Suppressor macrophage treated with lipopolysaccharide for 1 hour (primary cell): Measurements from ENCODE around the gene PLCD1.
A peak's percentile ranks its signal among the peaks of the same experiment; 100 is the strongest.
"Not testable (repeated sequence)": the region's sequence is repeated elsewhere in the genome, so short reads cannot be mapped to it uniquely, and the experiment has no call there.

Experiments
- DNase-seq, 3 donors: peaks; one replicate each; pipeline ENCODE4 v3.0.0-alpha.2; 2020 to 2022

Gene PLCD1

DNA sequence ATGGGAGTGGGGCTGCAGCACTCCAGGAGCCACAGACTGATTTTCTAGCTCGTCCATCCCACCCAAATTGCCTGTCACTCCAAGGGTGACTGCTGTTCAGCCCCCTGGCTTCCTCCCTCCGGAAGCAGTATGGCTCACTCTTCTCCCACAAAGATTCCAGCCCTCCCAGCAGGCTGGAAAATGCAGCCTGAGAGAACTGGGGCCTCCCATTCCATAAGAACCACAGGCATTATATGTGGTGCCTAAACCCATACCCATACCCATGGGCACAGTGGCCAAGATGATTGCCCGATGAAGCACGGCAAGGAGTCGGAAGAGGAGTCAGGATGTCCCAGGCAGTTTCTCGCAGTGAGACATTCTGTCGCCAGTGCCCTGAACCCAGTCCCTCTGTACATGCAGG is 44.8 kb downstream of the PLCD1 start:
- no peak for DNase-seq

- no peak for DNase-seq
Measured at GRCh38 chr3:37984051-37984450, 45.4 kb downstream of the PLCD1 start.

- DNase-seq: no peak
Measured at GRCh38 chr3:37982331-37982730, 47.1 kb downstream of the PLCD1 start.

- DNase-seq: no peak
Measured at GRCh38 chr3:37981348-37981664, 48.1 kb downstream of the PLCD1 start.

- no peak for DNase-seq
Measured at GRCh38 chr3:37980462-37981347, 48.7 kb downstream of the PLCD1 start.

- DNase-seq: peak; percentile 81 to 94 (median 94)
Measured at GRCh38 chr3:37979541-37980461, 49.6 kb downstream of the PLCD1 start.

DNA sequence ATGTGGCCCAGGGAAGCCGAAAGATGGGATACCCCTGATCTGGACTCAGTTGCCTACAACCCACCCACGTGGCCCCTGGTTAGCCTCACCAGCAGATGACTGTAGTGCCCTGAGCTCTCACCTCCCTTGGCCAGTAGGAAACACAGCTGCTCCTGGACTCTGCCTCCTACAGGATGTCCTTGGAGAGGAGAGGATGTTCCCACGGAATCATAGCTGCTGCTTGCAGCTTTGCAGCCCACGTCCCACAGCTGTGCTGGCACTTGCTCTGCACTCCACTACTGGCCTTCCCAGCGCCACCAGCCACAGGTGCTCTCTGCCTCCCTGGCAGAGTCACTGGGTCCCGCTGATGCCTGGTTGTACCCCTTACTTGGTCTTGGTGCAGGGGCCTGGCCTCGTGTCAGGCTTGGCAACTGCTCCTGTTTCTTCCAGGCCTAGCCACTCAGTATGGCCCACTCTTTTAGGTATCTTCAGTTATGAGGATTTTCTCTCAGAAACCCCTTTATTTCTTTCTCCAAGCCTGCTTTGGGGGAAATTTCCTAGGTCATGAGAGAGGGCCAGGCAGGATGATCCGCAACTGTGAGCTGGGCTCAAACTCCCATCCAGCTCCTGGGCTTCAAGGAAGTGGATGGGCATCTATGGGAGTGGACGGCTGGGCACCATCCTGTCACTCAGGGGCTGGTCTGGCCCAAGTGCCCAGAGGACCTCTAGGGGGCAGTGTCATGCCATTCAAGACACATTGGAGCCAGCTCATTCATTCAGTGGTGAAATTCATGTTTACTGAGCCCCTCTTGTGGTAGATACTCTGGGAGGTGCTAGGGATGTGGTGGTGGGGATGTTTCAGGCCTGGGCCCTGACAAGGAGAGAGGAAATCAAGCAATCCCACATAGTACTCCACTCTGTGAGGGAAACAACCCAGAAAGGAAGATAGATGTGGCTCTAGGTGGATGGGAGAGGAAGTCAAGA is 55.0 kb downstream of the PLCD1 start:
- peak; percentile 85 to 91 (median 88) for DNase-seq

- no peak for DNase-seq
Measured at GRCh38 chr3:37973246-37974054, 56.0 kb downstream of the PLCD1 start.

GRCh38 chr3:37972056-37972455 is 57.4 kb downstream of the PLCD1 start:
- not testable (repeated sequence) for DNase-seq

DNA sequence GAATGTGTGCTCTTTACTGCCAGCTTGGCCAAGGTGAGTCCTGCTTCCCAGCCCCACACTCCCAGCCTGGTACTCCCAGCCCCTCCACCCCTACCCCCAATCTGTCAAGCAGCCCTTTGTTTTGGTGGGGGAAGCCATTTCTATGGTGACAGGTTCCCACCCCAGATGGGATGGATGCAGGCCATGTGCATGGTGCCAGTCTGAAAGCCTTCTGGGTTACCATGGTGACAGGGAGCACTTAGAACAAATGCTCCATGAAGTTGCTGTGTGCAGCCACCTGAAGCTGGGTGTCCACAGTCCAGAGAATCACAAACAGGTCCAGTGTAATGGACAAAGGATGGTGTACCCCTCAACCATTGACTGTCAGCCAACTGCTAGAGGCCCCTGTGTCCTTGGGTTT is 58.0 kb downstream of the PLCD1 start:
- no peak for DNase-seq

DNA sequence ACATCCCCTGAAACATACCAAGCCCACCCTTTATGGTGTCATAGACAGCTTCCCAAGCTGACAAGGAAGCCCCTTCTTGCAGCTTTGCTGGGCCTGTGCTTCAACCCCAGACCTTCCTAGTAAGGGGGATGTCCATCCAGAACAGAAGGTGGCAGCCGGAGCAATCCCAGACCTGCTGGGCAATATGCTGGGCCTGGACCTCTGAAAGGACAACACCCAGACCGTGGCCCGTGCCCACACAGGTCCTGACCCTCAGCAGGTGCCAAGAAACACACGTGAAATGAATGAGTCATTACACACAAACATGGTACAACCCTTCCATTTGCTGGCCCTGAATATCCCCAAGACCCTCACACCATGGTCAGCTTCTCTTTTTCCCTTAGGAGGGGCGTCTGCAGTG is 58.6 kb downstream of the PLCD1 start:
- no peak for DNase-seq

GRCh38 chr3:37969596-37970100 is 59.8 kb downstream of the PLCD1 start:
- no peak for DNase-seq

DNA sequence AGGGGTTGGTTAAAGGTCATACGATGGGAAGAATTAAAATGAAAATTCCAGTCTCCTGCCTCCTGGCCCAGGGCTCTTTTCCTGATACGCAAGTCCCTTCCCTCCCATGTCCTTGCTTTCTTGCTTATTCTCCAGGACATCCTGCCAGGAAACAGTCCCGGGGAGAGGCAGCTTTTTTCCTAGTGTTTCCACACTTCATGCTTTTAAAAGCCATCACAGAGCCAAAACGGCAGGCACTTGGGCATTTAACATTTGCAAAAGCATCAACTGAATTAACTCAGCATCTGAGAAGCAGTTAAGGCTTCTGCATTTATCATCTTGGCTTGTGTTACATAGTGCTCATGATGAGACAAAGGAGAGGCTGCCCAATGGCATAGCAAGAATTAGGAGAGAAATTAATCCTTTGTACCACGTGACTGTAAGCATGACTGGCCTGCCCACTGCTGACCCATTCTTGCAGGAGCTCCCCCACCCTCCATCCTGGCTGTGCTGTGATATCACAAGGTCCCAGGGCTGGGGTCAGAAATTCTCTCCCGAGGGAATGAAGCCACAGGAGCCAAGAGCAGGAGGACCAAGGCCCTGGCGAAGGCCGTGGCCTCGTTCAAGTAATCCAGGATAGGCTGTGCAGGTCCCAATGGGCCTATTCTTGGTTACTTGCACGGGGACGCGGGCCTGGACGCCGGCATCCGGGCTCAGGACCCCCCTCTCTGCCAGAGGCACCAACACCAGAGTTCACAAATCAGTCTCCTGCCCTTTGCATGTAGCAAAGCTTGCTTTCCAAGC is 60.4 kb downstream of the PLCD1 start:
- DNase-seq: no peak

- DNase-seq: no peak
Measured at GRCh38 chr3:37968199-37968598, 61.2 kb downstream of the PLCD1 start.

GRCh38 chr3:37967260-37967881 is 62.1 kb downstream of the PLCD1 start:
- DNase-seq: peak; percentile 66 to 85 (median 81)

- DNase-seq: no peak
Measured at GRCh38 chr3:37964716-37965115, 64.7 kb downstream of the PLCD1 start.

GRCh38 chr3:37964146-37964545 is 65.3 kb downstream of the PLCD1 start:
- DNase-seq: no peak

DNA sequence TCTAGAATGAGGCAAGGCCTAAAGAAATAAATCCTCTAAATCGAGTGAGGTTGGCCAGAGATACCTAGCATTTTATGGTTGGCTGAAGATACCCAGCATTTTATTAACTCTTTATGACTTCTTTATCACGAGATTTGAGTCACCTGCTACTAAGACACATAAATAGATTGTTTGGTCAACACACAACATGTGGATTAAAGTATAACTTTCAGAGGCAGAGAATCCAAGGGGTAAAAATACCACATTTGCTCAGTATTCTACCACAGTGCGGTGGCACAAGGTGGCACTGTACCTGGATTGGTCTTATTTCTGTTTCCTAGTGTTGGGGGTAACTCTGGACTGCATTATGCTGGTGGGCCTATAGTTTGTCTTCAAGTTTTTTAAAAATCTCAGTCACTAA is 65.8 kb downstream of the PLCD1 start:
- no peak for DNase-seq

DNA sequence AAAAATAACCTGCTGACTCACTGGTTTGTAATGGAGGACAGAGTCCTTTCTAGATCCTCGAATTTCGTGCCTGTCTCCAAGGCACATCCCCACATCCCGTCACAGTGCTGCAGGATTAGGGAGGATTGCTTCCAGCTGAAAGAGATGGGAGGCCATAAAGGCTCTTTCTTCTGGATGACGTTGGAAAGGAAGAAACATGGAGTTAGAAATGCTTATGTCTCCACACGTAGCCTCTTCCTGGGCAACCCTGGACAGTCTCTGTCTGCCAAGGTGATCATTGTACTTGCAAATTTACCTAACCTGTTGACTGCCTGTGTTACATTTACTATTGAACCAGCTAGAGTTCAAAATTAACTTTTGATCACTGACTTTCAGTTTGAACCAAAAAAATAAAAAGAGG is 66.4 kb downstream of the PLCD1 start:
- DNase-seq: no peak
